HG03135 (cell line): Measurements from ENCODE around the gene PPIL6.

ENCODE experiments used
- ATAC-seq: cut with Tn5 transposase; IDR thresholded peaks from one replicate; pipeline ENCODE4 v1.9.1; 2021; ENCODE audit warnings: mild to moderate bottlenecking, moderate library complexity; ENCODE audit not compliant: unreplicated experiment

PPIL6 gene

DNA sequence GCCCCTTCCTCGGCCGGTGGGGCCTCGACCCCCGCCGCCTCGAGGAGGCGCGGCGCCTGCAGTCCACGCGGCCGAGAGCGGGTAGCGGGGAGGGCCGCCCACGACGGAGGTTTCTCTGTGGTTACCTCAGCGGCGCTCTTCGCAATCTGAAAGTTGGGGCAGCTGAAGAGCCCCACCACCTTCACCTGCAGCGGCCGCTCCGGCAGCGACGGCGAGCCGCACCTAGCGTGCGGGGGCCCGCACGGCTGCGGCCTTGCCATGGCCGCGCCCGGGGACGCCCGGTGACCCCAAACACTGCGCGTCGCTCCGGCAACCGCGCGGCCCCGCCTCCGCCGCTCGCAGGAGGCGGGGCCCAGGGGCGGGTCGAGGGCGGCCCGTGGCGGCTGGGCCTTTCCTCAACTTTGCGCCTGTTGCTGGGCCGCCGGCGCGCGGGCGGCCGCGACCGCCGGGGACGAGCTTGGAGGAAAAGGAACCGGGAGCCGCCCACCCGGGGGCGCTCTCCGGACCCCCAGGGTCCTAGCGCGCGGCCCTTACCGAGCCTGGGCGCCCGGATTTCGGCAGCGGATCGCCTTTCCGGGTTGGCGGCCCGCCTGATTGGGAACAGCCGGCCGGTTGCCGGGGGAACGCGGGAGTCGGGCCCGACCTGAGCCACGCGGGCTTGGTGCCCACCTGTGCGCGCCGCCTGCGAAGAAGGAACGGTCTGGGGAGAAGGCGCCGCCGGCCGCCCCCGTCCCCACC, at the start of gene PPIL6, which contains the start of gene SMPD2:
Gene PPIL6, minus strand, starts transcription at position 298 of the 738 bp plus-strand sequence. Its CDS starts 38 bp downstream, at position 260.
Gene SMPD2, plus strand, starts transcription at position 394 of the 738 bp plus-strand sequence. CDS start 398 bp downstream, outside the sequence.
- ATAC-seq, result peak; percentile 79

GRCh38 chr6:109488001-109488400, 47.6 kb upstream of the PPIL6 start:
- no peak for ATAC-seq

GRCh38 chr6:109486068-109486467, 45.6 kb upstream of the PPIL6 start:
- no peak for ATAC-seq

GRCh38 chr6:109485266-109485935, 45.0 kb upstream of the PPIL6 start:
- no peak for ATAC-seq

GRCh38 chr6:109484122-109484521, 43.7 kb upstream of the PPIL6 start:
- no peak for ATAC-seq

DNA sequence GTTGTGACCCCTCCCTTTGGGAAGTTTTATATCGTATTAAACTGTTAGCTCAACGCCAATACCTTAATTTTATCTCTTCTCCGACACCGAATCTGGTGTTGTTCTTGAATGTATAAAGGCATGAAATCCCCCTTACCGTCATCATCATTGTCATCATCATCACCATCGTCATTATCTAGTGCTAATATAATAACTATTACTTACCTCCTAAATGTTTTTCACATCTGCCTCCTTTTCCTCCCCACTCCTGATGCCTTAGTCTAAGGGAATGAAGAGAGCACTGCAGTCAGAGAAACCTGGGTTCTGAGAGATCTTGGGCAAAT, 43.3 kb upstream of the PPIL6 start:
- ATAC-seq, result peak; percentile 2

DNA sequence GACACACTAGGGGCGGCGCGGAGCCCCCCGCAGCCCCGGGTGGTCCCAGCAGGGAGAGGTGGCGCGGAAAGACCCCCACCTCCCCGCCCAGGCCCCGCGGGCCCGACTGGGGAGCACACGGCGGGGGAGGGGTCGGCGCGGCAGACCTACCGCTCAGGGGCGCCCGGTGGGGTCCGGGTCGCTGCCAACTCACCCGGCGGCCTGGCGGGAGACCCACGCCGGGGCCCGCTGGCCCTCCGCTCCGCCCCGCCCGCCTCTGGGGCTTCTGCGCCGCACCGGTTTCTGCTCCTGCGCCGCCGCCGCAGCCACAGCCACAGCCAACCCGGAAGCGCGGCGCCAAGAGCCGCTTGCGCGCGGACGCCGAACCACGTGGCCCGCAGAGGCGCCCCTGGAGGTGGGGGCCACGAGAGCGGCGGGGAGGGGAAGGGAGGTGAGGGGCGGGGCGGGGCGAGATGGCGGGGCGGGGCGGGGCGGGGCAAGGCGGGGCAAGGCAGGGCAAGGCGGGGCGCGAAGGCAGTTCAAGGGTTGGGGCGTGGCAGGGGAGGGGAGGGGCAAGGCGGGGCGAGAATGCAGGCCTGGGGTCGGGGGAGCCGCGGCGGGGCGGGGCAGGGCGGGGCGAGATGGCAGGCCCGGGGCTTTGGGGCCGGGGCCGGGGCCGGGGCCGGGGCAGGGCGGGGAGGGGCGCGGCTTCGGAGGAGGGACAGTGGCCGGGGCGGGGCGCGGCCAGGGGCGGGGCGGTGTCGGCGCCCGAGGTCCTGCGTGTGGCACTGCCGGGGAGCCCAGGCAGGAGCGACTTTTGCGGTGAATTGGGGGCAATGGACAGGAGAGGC, 42.7 kb upstream of the PPIL6 start, which contains the start of gene ZBTB24:
Gene ZBTB24, minus strand, starts transcription at position 315 of the 830 bp plus-strand sequence. CDS start 1,193 bp downstream, outside the sequence.
- ATAC-seq, result peak; percentile 90

- no peak for ATAC-seq
Measured at GRCh38 chr6:109480993-109481480, 40.6 kb upstream of the PPIL6 start.

DNA sequence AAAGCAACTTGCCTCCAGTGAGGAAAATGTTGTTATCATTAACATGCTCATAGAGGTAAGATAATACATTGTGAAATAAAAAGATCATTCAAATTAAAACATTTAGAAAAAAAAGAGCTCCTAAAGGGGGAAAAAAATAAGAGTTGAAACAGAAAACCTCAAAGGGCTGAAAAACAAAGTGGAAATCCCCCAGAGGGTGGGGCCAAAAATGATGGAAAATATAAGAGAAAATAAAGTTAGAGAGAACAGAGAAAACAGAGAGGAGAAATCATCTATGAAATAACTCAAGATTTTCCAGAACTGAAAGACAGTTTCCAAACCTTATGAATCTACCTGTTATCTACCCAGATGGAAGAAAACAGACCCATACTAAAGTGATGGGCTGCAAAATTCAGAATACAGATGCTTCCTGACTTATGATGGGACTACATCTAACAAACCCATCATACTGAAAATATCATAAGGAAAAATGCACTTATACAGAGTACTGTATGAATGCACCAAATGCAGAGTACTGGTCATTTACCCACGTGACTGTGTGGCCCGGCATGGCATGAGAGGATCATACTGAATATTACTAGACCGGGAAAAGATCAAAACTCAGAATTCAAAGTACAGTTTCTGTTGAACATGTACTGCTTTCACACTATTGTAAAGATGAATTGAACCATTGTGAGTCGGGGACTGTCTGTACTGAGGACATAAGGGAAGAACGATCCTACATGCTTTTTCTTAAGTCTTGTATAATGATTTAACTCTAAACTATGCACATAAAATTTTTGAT, 38.6 kb upstream of the PPIL6 start:
- no peak for ATAC-seq

- ATAC-seq, result no peak
Measured at GRCh38 chr6:109478222-109478805, 37.9 kb upstream of the PPIL6 start.

DNA sequence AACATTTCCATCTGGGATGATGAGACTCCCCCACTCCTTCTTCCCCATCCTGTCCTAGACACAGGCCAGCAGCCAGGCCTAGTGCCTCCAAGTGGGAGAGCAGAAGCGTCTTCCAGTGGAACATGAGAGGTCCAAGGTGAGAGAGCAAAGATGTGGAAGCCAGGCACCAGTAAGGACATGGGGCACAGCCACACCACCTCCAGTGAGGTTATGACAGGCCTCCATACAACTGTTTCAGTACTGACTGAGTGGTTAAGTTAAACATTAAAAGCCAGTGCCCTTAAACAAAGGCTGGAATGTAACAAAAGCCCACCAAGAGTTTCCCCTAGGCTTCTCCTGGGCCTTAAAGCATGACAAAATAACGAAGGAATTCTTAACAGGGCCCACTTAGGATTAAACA, 37.3 kb upstream of the PPIL6 start:
- no peak for ATAC-seq

GRCh38 chr6:109477184-109477583, 36.8 kb upstream of the PPIL6 start:
- no peak for ATAC-seq

- no peak for ATAC-seq
Measured at GRCh38 chr6:109475625-109476024, 35.2 kb upstream of the PPIL6 start.

GRCh38 chr6:109474995-109475394, 34.6 kb upstream of the PPIL6 start:
- ATAC-seq, result no peak

DNA sequence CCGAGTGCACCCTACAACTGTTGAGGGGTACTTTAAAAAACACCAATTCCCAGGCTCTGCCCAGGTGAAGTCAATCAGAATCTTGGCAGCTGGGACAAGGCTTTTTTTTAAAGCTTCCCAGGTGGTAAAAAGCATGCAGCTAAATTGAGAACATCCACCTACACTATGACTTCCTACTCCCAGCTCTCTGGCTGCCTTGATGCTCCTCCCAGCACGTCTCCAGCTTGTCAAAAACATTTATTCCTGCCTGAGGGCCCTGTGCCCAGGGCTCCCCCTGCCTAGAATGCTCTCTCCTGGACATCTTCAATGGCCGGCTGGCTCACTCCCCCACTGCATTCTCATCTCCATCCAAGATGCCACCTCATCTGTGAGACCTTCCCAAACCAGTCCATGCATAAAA, 32.7 kb upstream of the PPIL6 start:
- no peak for ATAC-seq

- no peak for ATAC-seq
Measured at GRCh38 chr6:109472132-109472995, 31.9 kb upstream of the PPIL6 start.

DNA sequence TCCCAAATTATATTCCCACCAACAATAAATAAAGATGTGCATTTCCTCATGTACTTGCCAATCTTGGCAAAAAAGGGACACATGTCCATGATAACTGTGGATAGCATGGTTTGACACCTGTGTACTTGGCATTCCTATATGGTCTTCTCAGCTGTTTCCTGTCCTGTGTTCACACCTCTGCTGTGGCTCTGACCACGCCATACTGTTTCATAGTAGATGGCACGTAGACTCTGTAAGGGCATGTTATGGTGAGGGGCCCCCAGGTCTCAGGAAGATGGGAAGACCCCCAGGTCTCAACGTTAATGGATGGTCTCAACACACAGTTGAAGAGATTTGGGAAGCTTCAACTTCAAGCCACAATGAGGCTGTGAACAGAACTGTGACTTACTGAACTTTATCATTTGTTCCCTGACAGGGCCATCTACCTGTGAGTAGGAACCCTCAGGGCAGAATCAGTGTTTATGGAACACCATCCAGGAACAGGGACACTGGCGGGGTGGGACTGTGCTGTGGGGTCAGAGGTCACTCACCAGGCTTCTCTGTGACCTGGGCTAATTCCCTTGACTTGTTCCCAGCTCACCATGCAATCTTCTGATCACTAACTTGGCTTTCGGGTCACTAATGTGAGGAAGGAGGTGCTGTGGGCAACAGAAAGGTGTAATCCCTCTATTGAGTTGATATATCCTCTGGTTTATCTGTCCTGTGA, 30.8 kb upstream of the PPIL6 start:
- no peak for ATAC-seq

DNA sequence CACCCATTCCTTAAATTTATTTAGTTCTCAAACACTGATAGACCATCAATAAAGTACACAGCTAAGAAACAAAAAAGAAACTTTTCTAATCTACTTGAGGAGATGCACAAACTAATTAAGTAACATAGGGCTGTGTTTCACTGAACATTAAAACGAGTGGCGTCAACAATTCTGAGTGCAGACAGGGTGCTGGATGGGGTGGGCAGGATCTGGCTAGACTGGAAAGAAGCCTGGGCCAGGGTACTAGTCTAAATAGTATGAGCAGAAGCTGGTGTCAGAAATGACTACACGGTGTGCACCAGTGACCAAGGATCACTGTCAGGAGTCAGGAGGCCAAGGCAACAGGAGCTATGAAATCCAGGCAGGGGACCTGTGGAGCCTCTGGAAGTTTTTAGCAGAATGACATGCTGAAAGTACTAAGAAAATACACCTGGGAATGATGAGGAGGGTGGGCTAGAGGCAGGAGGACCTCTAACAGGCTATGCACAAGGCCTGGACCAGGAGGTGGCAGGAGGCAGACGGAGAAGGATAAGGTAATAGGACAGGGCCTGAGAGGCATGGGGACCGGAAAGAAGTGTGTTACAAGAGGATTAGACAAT, 29.3 kb upstream of the PPIL6 start:
- ATAC-seq, result no peak
